PFSK-1 (cell line): Measurements from ENCODE around the gene SYNJ2.

Source experiments
- FOXP2 ChIP-seq: optimal IDR thresholded peaks from 2 replicates; pipeline ENCODE3; 2011; ENCODE audit warnings: borderline replicate concordance, control low read depth, inconsistent platforms; ENCODE audit not compliant: insufficient read depth; ENCODE audit errors: extremely low read length, extremely low read depth
- POLR2AphosphoS5 ChIP-seq: IDR thresholded peaks from 2 replicates; pipeline ENCODE4 v1.6.1; 2012; ENCODE audit warnings: low read depth, mild to moderate bottlenecking, control low read depth, low read length, moderate library complexity
- REST ChIP-seq, 2 experiments: IDR thresholded peaks; 2 replicates each; pipeline versions ENCODE4 v1.6.1 to v1.8.0; 2011 to 2012; ENCODE audit warnings: low read depth in 2 of 2, low read length in 2 of 2, control low read depth in 1 of 2, inconsistent platforms in 1 of 2, mild to moderate bottlenecking in 1 of 2, moderate library complexity in 1 of 2; ENCODE audit not compliant: insufficient read depth in 1 of 2
- SIN3A ChIP-seq: IDR thresholded peaks from 2 replicates; pipeline ENCODE4 v1.6.1; 2012; ENCODE audit warnings: mild to moderate bottlenecking, low read length, moderate library complexity, borderline replicate concordance; ENCODE audit not compliant: insufficient read depth
- TAF1 ChIP-seq: IDR thresholded peaks from 2 replicates; pipeline ENCODE4 v1.6.1; 2012; ENCODE audit warnings: low read length, control low read depth, borderline replicate concordance; ENCODE audit not compliant: insufficient read depth

The SYNJ2 gene

GRCh38 chr6:157962601-157963302 lies 18.9 kb upstream of the SYNJ2 start:
- TF ChIP-seq REST (IDR thresholded peaks at IDR 0.05; ENCODE audit: insufficient read depth in 1 of 2, low read depth in 2 of 2, low read length in 2 of 2) (no peak), SIN3A (no peak), FOXP2 (no peak), POLR2AphosphoS5 (no peak), TAF1 (no peak)

- TF ChIP-seq FOXP2 = no peak
- TF ChIP-seq POLR2AphosphoS5 = no peak
- no peak for TF ChIP-seq REST (IDR thresholded peaks at IDR 0.05; ENCODE audit: insufficient read depth in 1 of 2, low read depth in 2 of 2, low read length in 2 of 2)
- TF ChIP-seq TAF1 = no peak
- no peak for TF ChIP-seq SIN3A
Observed at GRCh38 chr6:157964100-157964499, 17.6 kb upstream of the SYNJ2 start.

- TF ChIP-seq FOXP2 (no peak), SIN3A (no peak), TAF1 (no peak), POLR2AphosphoS5 (no peak), REST (IDR thresholded peaks at IDR 0.05; ENCODE audit: insufficient read depth in 1 of 2, low read depth in 2 of 2, low read length in 2 of 2) (no peak)
Observed at GRCh38 chr6:157965387-157965786, 16.3 kb upstream of the SYNJ2 start.

- TF ChIP-seq TAF1 (no peak), FOXP2 (no peak), SIN3A (no peak), POLR2AphosphoS5 (no peak), REST (IDR thresholded peaks at IDR 0.05; ENCODE audit: insufficient read depth in 1 of 2, low read depth in 2 of 2, low read length in 2 of 2) (no peak)
Observed at GRCh38 chr6:157966589-157966977, 15.1 kb upstream of the SYNJ2 start.
